H1 (cell line): Measurements from ENCODE around the gene ADAMTS1.

Experiments
- CTCF ChIP-seq, 3 experiments: IDR thresholded peaks; 1 replicate in 2 of 3; 2 replicates in 1 of 3; pipeline versions ENCODE4 v1.5.1 to v1.6.1; 2011; ENCODE audit warnings: low read length in 3 of 3, mild to moderate bottlenecking in 3 of 3, inconsistent platforms in 2 of 3, low read depth in 1 of 3, moderate library complexity in 1 of 3; ENCODE audit not compliant: insufficient read depth in 1 of 3; ENCODE audit errors: control extremely low read depth in 1 of 3
- RAD21 ChIP-seq, 2 experiments: IDR thresholded peaks in 1 of 2; conservative IDR thresholded peaks in 1 of 2; 2 replicates each; pipeline ENCODE4 v1.6.1; 2011; ENCODE audit warnings: low read depth in 2 of 2, low read length in 2 of 2, improper control_type of control experiment in 1 of 2, inconsistent platforms in 1 of 2, mild to moderate bottlenecking in 1 of 2, moderate library complexity in 1 of 2
- USF2 ChIP-seq: IDR thresholded peaks from 2 replicates; pipeline ENCODE4 v1.6.1; 2011; ENCODE audit warnings: low read length, improper control_type of control experiment

- TF ChIP-seq CTCF (IDR thresholded peaks at IDR 0.05; ENCODE audit: control extremely low read depth in 1 of 3, insufficient read depth in 1 of 3, low read depth in 1 of 3, low read length in 3 of 3) (no peak), RAD21 (IDR thresholded peaks at IDR 0.05 in 1 of 2, conservative IDR thresholded peaks at IDR 0.05 in 1 of 2; ENCODE audit: low read depth in 2 of 2, low read length in 2 of 2) (no peak), USF2 (no peak)
These were observed 47.2 kb downstream of the ADAMTS1 start for GRCh38 chr21:26797878-26798456.
